GM18951 (cell line): ENCODE data around the gene ANTXR1.

Experiments used
- POLR2A ChIP-seq: IDR thresholded peaks from 4 replicates; pipeline ENCODE4 v1.6.1; 2011; ENCODE audit warnings: mild to moderate bottlenecking; ENCODE audit not compliant: insufficient read length, insufficient read depth; ENCODE audit errors: extremely low read depth
- in situ Hi-C: fragments of 300-500 bp; cut with MboI; formaldehyde crosslinking; loops from one replicate; pipeline ENCODE4 v1.12.0; 2022; ENCODE audit warnings: low sequenced_read_pairs, mixed read lengths, inconsistent platforms; ENCODE audit not compliant: unreplicated experiment

Gene ANTXR1

DNA sequence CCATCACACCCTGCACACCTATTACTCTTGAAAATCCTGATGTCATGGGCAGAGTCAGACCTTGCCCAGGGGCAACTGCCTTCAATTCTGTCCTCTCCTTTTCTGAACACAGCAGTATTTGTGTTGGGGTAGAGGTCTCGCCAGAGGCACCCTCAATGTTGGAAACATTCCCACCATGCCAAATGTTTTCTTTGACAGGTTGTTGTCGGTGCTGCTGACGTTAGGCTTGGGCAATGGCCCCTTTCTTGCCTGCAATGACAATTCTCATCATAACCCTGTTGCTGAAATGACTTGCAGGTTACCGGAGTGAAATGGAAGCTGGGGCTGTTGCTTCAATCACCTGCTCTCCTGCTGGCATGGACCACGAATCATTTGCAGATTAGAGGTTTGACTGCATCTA is 20.6 kb upstream of the ANTXR1 start:
- in situ Hi-C loops, result no loop called here
- TF ChIP-seq POLR2A, result no peak

DNA sequence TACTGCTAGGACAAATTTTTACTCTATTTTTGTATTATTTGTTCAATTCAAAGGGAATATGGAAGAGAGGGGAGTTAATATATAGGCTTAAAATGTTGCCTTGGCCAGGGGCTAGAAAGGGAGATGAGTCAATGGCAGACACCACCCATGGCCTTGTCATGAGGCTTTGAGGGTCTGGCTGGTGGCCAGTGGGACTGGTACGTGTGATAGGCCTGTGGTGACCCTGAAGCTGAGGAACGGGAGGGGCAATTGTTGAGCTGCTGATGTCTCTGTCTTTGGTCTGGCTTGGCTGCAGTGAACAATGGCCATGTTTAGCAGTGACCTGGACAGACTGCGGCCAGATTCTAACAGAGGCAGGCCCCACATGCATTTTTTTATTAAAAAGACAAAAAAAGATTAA is 20.0 kb upstream of the ANTXR1 start:
- in situ Hi-C loops, result no loop called here
- no peak for TF ChIP-seq POLR2A

DNA sequence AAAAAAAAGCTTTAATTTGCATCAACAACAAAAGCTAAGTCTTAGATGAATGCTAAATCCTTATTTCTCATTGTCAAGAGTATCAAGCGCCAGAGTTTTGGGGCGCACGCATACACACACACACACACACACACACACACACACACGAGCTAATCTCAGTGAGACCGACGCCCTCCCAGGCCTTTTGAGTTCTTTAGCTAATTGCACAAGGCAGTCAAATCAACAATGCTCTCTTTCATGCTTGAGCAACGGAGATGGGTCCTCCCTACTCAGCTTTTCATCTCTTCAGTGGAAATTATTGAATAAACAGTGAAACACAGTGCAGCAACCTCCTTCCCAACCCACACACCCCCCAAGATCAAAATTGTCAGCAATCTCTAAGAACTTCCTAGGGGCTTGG is 19.3 kb upstream of the ANTXR1 start:
- TF ChIP-seq POLR2A, result no peak
- in situ Hi-C loops, result no loop called here

DNA sequence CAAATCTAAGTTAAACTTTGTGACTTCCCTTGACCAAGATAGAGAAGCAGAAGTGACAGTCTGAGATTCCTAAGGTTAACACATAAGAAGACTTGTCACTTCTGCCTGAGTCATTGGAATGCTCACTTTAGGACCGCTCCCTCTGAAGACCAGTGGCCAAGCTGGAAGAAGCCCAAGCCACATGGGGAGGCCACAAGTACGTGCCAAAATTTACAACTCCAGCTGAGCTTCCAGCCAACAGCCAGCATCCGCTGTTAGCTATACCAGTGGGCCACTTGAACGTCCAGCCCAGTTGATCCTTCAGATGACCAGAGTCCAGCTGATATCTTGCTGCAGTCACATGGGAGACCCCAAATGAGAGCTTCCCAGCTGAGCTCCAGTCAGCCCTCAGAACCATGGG is 18.1 kb upstream of the ANTXR1 start:
- in situ Hi-C loops, result no loop called here
- TF ChIP-seq POLR2A, result no peak

DNA sequence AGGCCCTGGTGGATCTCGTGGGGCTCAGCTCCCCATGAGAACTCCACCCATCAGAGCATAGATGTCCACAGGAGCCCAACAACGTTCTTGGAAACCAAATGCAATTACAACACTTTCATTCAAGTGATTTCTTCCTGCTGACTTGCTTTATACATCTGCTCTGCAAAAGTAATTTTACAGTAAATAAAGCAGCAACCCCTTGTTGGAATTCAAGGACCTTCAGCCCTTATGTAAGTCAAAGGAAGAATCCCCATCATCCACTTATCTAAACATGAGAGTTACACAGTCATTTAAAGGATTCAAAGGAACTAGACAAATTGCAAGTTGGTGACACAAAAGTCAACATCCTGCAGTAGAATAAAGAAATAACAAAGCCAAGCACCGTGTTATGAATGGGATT is 17.1 kb upstream of the ANTXR1 start:
- TF ChIP-seq POLR2A, result no peak
- in situ Hi-C loops, result no loop called here

DNA sequence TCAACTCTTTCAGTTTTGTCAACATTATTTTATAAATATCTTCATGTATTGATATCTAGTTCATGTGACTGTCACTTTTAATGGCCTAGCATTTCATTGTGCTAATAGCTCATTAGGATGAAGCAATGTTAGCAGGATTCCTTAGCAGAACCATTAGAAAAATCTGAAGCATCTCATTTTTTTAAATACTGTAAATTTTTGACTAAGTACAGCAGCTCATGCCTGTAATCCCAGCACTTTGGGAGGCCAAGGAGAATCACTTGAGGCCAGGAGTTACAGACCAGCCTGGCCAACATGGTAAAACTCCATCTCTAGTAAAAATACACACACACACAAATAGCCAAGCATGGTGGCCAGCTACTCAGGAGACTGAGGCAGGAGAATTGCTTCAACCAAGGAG is 15.6 kb upstream of the ANTXR1 start:
- TF ChIP-seq POLR2A, result no peak

DNA sequence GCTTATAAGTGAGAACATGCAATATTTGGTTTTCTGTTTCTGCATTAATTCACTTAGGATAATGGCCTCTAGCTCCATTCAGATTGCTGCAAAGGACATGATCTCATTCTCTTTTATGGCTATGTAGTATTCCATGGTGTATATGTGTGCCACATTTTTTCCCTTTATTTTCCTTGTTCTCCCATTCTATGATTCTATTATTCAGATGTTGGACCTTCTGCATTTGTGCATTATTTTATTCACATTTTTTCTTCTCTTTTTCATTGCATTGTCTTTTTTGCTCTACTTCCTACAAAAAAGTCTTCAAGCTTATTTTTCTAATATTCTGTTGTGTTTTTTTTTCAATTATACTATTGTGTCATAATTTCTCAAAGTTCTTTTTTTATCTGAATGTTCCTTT is 11.1 kb upstream of the ANTXR1 start:
- TF ChIP-seq POLR2A, result no peak
- in situ Hi-C loops, result no loop called here

More for the DNA sequence above, 15.6 kb upstream of the ANTXR1 start:
- in situ Hi-C loops, result no loop called here

DNA sequence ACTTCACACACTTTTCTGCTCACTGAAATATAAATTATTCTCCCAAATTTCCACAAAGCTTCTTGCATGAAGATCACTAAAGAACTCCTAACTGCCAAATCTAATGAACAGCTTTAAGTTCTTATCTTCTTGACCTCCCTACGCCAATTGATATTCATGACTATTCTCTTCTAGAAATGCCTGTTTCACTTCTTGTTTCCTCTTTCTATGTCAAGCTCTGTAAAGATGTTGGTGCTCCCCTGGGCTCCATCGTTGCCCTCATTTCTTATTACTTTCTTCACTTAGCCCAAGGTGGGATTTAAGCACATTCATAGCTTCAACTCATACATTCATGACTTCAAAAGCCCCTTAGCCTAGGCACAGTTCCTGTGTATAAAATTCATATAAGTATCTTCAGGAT is 9.2 kb upstream of the ANTXR1 start:
- TF ChIP-seq POLR2A, result no peak
- in situ Hi-C loops, result no loop called here

DNA sequence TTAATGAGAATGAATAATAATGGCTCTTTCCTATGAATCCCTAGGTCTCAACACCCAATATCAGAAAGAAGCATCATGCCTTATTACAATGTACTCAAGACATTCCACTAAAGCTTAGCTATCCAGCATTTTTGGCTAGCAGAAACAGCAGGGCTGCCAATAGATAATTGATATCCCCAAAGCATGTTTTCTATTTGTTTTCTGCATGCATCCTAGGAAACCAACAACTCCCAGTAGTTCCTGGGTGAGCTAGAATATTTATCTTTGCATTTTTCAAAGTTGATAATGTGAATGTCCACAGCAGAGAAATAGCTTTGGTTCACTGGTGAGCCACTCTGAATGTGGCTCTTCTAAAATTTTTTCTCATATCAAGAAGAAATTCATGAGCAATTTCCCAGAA is 5.8 kb upstream of the ANTXR1 start:
- TF ChIP-seq POLR2A, result no peak
- in situ Hi-C loops, result no loop called here

DNA sequence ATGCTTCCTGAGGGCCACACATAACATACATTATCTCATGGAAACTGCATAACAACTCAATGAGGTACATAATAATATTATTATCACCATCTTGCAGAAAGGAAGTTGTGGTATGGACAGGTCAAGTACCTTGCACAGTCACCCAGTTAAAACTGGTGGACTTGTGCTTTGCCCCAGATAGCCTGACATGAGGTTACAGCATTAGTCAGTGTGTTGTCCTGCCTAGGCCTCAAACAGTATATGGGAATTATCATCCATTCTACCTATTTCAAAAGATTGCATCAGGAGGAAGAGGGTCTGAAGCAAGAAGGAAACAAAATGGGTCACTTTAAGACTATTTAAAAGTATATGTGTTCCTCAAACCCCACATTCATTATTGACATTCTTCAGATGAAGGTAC is 5.4 kb upstream of the ANTXR1 start:
- in situ Hi-C loops, result no loop called here
- no peak for TF ChIP-seq POLR2A

DNA sequence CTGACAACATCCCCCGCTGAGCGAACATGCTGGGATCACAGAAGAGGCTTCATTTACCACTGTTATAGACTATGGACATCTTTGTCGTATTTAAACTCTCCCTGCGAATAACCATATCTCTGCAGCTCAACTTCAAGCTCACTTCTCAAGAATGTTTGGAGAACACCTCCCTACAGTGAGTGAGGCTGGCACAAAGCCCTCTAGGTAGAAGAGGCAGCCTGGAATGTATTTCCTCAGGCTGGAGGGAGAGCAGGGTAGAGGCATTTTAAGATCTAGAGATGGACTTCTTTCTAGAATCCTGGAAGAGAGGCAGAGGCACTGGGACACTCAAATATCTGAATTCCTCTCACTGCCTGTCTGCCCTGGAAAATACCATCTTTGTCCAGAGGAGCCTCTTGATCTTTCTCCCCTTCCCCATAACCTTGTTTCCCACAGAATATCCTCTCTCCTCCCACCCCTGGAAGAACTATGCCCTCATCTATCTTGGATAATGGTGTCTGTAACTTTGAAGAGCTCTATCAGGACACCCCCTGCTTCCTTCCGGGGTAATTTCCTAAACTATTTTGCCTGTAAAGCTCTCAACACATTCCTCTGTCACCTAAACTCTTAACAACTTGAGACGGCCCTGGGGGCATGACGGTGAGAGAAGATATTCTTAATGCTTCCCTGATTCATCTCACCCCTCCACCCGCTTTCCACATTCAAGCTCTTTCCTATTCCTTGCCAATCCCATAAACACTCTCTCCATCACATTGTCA is 2.4 kb upstream of the ANTXR1 start:
- TF ChIP-seq POLR2A, result no peak
- in situ Hi-C loops, result no loop called here

DNA sequence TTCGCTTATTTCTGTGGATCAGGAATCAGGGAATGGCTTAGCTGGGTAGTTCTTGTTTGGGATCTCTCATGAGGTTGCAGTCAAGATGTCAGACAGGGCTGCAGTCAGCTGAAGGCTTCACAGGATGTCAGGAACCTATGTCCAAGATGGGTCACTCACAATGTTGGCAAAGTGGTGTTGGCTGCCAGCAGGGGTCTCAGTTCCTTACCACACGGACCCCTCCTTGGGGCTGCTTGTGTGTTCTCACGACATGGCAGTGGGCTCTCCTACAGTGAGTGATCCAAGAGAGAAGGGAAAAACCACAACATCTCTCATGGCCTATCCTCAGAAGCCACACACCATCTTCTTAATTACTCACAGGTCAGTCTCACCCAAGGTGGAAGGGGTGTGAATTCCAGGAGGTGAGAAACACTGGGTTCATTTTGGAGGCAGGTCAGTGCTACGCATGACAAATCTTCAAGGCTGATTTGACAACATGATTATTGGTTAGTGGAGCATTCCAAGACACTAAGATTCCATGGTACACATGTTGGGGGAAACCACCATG is 1.3 kb upstream of the ANTXR1 start:
- in situ Hi-C loops, result no loop called here
- no peak for TF ChIP-seq POLR2A

DNA sequence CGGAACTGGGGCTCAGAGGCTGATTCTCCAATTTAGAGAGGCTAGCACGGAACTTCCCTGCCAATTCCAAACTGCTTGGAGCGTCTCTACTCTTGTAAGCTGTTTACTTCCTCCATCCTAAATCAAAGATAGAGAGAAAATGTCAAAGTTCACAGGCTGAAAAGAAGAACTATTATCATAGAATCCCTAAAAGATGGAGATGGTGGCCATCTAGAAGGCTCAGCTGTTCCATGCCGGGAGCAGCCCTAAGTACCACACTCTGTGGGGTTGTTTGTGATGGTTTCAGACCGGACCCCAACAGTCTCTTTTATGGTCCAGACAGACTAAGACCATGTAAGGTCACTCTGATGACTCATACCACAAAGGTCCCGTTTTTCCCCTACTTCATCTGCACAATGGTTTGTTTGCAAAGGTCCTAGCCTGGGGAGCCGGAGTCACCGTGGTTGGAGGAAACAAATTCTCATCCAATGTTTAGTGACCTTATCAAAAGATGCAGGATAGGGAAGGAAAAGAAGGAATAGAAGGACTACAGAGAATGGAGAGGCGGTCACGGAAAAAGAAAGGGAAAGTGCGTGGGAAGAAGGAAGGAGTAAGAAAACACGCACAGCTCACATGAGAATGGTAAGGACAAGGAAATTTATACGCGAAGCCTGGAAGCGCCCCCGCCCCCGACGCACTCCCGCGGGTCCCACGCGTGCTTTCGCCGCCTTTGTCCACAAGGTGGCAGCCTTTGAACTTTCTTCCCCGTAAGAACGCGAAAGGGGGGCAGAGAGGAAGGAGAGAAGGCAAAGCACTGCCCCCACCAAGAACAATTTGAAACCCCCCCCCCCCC is 453 bp upstream of the ANTXR1 start:
- in situ Hi-C loops, result no loop called here
- no peak for TF ChIP-seq POLR2A
